Measurements from ENCODE around the gene ALDH7A1.
A peak's percentile ranks its signal among the peaks of the same experiment; 100 is the strongest.
"Not testable (repeated sequence)": the region's sequence is repeated elsewhere in the genome, so short reads cannot be mapped to it uniquely, and the experiment has no call there.

The ALDH7A1 gene

GRCh38 chr5:126591549-126591948, 3.5 kb downstream of the ALDH7A1 start:
- DNase-seq = no peak

- no peak for DNase-seq
Measured at GRCh38 chr5:126589536-126590297, 5.3 kb downstream of the ALDH7A1 start.

DNA sequence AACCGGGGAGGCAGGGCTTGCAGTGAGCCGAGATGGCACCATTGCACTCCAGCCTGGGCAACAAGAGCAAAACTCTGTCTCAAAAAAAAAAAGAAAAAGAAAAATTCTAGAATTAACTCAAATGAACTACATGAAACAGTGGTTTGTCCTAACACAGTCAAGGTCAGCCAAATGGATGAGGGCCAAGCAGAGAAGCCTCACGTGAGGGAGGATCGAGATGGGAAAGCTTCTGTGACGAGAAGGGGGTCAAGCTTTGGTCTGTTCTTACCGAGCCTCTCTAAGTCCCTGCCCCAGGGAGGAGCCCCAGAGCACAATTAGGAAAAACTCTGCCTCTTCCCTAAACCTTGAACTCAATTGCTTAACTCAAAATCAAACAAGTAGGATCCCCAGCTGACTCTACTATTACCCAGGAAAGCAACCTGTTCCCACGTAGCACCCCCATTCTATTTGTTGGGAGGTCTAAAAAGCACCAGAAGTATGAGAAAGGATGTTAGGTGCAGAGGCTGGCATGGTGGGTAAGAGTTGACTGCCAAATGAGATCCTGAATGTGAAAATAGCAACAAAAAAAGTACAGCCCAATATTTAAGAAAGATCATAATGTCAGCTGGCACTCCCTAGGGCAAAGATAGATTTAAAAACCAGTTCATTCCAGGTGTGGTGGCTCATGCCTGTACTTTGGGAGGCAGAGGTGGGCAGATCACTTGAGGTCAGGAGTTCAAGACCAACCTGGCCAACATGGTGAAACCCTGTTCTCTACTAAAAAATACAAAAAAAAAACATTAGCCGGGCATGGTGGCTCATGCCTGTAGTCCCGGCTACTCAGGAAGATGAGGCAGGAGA, 7.2 kb downstream of the ALDH7A1 start:
- DNase-seq = no peak

DNA sequence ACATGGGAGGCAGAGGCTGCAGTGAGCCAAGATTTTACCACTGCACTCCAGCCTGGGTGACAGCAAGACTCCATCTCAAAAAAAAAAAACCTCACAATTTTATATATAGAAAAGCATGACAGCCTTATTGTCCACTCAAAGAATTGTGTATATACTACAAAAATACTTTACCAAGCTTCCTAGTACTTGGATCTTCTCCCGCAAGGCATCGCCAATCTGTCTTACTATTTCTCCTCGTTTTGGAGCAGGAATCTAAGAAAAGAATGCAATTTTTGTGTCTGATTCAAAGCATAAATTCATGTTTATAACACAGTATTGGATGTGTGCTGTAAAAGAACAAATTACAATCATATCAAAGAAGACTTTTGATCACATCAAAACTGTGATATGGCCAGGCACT, 11.3 kb downstream of the ALDH7A1 start:
- no peak for DNase-seq

DNA sequence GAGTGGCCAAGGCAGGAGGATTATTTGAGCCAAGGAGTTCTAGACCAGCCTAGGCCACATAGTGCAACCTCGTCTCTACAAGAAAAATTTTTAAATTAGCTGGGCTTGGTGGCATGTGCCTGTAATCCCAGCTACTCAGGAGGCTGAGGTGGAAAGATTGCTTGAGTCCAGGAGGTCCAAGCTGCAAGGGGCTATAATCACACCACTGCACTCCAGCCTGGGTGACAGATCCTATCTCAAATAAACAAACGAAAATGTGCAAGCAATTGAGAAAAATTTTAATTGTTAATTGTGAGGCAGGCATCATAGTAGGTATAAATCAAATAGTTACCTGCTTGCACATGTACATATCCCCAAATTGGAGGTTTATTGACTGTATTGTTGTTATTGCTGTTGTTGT, 15.3 kb downstream of the ALDH7A1 start:
- no peak for DNase-seq

DNA sequence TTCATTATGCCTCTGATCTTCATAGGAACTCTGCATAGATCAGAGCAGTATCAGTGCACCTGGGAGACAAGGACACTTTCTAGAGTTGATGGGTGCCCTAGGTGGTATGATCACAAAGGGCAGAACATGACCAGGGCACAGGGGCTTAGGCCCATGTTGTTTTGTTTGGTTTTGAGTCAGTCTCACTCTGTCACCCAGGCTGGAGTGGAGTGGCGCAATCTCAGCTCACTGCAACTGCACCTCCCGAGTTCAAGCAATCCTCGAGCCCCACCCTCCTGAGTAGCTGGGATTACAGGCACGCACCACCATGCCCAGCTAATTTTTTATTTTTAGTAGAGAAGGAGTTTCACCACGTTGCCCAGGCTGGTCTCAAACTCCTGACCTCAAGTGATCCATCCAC, 17.6 kb downstream of the ALDH7A1 start:
- no peak for DNase-seq

GRCh38 chr5:126576974-126577373, 18.0 kb downstream of the ALDH7A1 start:
- DNase-seq = no peak

GRCh38 chr5:126575644-126576043, 19.4 kb downstream of the ALDH7A1 start:
- DNase-seq = no peak

DNA sequence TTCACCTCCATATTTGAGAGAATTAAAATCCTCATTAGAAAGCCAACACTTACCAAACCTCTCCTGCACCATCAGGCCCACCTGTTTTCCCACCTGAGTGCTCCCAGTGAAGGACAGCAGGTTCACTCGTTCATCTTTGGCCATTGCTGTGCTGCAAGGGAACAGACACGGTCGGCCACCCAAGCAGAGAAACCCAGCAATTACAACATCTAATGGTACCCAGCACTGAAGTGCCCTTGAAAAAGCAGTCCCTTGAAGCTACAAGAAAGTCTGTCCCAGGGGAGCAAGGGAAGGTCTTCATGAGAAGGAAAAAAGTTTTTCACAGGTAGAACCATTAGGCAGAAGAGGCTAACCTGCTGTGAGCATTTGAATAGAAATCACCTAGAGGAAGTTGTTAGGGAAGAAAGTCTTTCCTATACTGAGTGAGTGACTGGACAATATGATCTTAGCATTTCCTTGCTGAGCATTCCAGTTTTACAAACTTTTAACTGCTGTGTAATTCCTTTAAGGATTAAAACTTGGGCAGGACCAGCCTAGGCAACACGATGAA, 26.7 kb downstream of the ALDH7A1 start:
- DNase-seq = no peak

- no peak for DNase-seq
Measured at GRCh38 chr5:126562823-126563222, 32.2 kb downstream of the ALDH7A1 start.

- no peak for DNase-seq
Measured at GRCh38 chr5:126561908-126562307, 33.1 kb downstream of the ALDH7A1 start.

GRCh38 chr5:126555101-126555500, 39.9 kb downstream of the ALDH7A1 start:
- not testable (repeated sequence) for DNase-seq

DNA sequence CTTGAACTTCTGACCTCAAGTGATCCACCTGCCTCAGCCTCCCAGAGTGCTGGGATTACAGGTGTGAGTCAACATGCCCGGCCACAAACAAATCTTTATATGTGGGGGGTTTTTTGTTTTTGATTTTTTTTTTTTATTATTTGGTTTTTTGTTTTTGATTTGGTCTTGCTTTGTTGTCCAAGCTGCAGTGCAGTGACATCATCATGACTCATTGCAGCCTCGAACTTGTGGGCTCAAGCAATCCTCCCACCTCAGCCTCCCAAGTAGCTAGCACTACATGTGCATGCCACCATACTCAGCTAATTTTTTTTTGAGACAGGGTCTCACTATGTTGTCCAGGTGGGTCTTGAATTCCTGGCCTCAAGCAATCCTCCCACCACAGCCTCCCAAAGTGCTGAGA, 42.4 kb downstream of the ALDH7A1 start:
- no peak for DNase-seq

DNA sequence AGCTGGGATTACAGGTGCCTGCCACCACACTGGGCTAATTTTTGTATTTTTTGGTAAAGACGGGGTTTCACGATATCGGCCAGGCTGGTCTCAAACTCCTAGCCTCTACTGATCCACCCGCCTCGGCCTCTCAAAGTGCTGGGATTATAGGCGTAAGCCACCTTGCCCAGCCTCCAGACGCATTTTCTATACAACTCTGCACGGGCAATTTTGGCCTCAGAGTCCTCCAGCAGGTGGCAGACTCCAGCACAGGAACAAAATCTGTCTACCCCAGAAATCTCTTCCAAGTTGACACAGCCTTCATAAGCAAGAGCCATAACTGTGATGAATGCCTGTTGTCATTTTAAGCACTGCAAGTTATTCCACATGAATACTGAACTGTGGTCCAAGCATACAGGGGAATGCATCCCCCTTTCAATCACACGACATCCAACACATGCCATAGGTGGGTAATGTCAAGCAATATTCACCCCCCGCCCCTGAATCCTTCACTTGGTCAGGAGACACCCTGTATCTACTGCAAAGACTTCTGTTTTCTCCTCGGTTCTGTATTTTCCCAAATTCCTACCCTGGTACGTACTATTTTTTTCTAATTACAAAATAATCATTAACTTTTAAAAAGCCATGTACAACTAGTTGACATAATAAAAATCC, 50.8 kb downstream of the ALDH7A1 start:
- peak; percentile 3 to 28 for DNase-seq

DNA sequence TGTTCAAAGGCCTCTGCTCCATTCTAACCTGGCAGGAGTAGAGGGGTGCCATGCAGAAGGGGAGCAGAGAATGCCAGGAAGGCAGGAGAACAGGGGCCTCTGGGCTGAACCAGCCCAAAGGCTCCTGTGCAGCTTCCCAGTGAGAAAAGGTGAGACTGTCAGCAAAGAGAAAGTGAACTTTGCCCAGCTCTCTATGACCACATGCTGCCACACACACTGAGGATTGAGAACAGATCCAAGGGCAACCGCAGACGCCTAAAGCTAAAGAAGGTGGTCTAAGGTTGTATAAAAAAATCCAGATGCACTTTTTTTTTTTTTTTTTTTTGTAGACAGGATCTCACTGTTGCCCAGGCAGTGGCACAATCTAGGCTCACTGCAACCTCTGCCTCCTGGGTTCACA, 51.4 kb downstream of the ALDH7A1 start:
- no peak for DNase-seq

DNA sequence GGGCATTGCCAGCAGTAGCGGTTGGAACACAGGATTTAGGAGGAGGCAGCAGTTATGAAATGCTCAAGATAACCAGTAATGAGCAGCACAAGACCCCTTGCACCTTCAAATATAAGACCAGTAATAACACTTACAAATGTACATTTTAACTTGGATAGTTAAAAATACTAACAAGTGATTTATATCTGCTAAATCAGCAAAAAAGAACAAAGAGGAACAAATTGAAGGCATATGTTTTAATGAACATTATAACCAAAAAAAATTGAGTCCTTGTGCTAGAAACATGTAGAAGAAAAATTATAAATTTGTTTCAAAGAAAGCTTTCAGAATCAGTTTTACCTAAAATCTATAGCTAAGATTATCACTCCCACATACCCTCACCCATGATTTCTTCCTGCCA, 52.0 kb downstream of the ALDH7A1 start:
- no peak for DNase-seq

- DNase-seq = no peak
Measured at GRCh38 chr5:126542441-126542840, 52.6 kb downstream of the ALDH7A1 start.

DNA sequence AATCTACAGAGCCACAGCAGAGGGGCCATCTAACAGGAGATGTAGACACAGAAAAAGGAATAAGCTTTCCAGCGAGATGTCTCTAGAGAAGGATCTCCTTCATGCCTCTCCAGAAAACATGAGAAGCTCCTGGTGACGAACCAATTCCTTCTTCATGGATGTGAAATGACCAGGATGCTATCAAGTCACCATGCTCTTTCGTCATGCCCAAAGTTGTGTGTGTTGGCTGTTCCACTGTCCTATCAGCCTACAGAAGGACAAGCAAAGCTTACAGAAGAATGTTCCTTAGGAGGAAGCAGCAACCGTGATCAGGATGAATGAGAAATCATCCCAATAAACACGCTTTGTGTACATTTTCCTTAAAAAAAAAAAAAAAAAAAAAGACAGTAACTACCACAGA, 54.4 kb downstream of the ALDH7A1 start:
- DNase-seq = no peak

DNA sequence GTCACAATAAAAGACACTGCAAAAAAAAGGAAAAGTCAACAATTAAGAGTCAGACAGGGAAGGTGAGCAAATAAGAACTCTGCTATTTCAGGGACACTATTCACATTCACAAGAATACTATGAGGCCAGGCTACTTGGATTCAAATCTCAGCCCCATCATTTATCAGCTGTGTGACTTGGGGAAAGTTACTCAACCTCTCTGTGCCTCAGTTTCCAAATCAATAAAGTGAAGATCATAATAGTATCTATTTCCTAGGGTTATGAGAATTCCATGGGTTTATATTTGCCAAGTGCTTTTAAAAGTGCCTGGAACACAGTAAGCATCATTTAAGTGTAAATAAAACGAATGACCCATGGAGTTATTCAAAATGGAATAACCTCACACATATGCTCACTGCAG, 56.4 kb downstream of the ALDH7A1 start:
- DNase-seq = no peak

- DNase-seq = no peak
Measured at GRCh38 chr5:126536874-126537273, 58.1 kb downstream of the ALDH7A1 start.

DNA sequence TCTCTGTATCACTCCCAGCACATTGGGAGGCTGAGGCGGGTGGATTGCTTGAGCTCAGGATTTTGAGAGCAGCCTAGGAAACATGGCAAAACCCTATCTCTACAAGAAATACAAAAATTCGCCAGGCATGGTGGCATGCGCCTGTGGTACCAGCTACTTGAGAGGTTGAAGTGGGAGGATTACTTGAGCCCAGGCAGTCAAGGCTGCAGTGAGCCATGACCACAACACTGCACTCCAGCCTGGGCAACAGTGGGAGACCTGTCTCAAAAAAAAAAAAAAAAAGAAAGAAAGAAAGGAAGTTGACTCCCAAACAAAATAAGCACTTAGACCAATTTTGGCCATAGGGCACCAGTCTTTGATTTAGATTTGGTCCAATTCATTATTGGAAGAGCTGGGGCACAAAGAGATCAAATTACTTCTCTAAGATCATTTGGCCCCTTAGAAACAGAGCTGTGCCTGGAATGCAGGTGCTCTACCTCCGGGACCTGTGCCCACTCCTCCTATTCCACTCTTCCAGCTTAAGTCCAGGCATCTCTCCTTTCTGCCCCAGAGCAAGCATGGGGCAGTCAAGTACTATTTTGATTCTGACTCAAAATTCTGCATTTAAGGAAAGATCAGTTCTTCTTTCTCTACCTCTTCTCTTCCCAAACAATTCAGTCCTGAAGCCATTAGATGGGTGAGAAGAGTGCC, 59.0 kb downstream of the ALDH7A1 start:
- DNase-seq = no peak

GRCh38 chr5:126534553-126534952, 60.5 kb downstream of the ALDH7A1 start:
- DNase-seq = no peak
